NCI-H1436 treated with DMSO at 0.1 percent for 48 hours (cell line): ENCODE measurements around the gene STX4.
A peak's percentile ranks its signal among the peaks of the same experiment; 100 is the strongest.

ENCODE experiments used
- DNase-seq: peaks from one replicate; lab custom pipeline; 2025; lab: John Stamatoyannopoulos, UW

Gene STX4

DNA sequence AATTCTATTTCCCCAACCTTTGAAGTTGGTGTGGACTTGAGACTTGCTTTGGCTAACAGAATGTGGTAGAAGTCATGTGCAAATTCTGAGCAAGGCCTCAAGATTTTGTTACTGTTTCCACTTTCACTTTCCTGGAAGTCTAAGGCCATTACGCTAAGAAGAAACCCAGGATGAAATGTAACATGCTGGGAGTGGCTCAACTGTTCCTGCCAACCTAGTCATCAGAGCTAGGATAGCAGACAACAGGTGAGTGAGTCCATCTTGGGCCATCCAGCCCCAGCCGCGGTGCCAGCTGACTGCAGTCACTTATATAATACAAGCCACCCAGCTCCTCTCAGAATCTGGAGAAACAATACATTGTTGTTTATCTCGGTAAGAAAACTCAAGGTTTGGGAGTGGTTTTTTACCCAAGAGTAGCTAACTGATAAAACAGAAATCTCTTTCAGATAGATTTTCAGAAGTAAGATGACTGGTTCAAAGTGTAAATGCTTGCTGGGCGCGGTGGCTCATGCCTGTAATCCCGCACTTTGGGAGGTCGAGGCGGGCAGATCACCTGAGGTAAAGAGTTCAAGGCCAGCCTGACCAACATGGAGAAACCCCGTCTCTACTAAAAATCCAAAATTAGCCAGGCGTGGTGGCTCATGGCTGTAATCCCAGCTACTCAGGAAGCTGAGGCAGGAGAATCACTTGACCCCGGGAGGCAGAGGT, 10.7 kb upstream of the STX4 start:
- no peak for DNase-seq

DNA sequence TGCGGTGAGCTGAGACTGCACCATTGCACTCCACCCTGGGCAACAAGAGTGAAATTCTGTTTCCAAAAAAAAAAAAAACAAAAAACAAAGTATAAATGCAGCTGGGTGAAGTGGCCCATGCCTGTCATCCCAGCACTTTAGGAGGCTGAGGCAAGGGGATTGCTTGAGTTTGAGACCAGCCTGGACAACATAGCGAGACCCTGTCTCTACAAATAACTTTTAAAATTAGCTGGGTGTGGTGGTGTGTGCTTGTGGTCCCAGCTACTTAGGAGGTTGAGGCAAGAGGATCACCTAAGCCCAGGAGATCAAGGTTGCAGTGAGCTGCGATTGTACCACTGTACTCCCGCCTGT, 10.1 kb upstream of the STX4 start:
- no peak for DNase-seq

DNA sequence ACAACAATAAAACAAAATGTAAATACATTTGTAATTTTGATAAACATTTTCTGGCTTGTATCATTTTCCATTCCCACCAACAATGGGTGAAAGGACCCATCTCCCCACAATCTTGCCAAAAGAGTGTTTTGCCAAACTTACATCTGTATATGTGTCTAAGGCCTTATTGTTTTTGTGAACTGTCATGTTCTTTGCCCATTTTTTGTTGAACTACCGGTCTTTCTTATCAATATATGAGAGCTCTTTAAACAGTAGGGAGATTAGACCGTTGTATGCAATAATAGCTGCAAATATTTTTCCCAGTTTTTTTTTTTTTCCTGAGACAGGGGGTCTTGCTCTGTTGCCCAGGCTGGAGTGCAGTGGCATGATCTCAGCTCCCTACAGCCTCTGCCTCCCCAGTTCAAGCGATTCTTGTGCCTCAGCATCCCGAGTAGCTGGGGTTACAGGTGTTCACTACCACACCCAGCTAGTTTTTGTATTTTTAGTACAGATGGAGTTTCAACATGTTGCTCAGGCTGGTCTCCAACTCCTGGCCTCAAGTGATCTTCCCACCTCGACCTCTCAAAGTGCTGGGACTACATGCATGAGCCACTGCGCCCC, 9.6 kb upstream of the STX4 start:
- no peak for DNase-seq

DNA sequence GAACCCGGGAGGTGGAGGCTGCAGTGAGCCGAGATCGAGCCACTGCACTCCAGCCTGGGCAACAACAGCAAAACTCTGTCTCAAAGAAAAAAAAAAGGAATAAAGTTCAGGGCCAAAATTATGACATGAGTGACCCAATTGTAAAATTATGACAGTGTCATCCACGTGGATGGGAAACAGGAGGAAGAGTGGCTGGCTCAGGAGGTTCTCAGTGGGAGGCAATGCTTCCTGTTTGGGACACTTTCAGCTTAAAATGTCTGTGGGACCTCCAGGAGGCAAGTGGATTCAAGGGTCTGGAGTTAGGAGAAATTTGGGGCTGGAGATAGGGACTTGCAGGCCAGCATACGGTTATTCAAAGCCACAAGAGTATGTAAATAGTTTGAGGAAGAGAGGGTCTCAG, 8.0 kb upstream of the STX4 start:
- DNase-seq, result no peak

DNA sequence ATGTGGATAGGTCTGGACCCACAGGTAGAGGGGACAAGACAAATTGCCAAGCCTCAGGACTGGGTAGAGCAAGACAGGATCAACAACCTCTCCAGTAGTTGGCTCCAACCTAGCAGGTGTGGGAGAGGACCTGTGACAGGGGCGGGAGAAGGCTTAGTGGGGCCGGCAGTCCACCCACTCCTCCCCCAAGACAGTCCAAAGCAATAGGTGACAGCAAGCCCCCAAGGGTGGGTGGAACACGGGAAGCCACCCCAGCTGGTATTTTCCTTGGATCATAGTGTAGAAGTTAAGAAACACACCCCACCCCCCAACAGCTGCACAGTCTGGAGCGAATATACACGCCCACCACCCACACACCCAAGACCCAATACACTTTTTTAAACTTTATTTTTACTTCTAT, 4.1 kb upstream of the STX4 start:
- no peak for DNase-seq

DNA sequence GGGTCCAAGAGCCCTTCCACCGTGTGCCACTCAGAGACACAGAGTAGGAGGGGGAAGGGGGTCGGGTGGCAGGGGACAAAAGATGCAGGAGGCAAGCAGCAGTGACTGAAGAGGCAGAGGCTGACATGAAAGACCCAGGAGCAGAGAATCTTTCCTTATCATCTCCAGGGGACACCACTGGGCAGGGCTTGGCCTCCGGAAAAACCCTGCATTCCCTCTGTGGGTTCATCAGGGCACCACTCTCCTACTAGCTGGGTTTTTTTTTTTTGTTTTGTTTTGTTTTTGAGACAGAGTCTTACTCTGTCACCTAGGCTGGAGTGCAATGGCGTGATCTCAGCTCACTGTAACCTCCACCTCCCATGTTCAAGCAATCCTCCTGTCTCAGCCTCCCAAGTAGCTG, 2.1 kb upstream of the STX4 start:
- no peak for DNase-seq

DNA sequence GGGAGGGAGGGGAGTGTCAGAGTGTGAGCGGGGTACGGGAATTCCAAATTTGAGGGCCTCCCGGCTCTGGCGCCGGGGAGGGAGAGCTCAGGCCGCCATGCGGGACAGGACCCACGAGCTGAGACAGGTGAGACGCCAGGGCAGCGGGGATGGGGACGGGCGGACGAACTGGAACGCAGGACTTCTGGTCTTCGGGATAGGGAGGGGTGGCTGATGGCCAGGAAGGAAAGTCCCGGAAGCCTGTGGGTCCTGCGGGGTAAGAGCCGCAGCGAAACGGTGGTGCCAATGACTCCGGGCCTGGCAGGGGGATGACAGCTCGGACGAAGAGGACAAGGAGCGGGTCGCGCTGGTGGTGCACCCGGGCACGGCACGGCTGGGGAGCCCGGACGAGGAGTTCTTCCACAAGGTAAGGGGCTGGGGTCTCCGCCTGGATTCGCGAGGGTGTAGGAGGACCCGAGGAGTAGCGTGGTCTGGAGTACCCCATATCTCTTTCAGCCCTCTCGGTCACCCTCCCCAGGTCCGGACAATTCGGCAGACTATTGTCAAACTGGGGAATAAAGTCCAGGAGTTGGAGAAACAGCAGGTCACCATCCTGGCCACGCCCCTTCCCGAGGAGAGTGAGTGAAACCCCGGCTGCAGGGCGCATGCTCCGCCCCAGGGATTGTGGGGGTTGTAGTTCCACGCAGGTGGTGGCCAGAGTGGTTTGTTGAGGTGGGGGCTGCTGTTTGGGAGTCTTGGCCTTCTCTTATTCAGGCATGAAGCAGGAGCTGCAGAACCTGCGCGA, 543 bp downstream of the STX4 start:
- DNase-seq, result peak; percentile 10

DNA sequence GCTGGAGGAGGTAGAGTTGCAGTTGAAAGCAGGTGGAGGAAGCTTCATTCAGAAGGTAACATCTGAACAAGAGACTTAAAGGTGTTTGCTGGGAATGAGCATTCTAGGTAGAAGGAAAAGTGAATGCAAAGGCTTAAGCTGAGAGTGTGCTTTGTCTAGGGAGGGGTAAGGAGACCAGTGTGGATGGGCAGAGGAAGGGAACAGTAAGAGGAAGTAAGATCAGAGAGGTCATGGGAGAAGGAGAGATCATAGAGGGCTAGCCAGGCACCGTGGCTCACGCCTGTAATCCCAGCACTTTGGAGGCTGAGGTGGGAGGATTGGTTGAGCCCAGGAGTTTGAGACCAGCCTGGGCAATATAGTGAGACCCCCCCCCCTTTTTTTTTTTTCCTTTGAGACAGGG, 3.3 kb downstream of the STX4 start:
- no peak for DNase-seq

DNA sequence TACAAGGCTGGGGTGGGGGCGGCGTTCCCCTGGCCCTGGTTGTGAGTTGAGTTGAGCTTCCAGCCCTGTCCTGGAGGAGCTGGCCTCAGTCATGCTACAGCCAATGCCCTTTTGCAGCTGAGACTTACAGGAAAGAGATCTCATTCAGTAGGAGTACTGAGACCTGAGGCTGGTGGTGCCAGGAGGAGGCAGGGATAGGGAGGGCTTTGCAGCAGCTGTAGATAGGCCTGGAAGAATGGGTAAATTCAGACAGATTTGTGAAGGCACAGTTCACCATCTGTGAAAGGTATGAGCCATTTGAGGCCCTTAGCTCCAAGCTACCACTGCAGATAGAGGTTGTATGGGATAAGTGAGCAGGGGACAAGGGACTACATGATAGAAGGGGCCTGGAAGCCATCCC, 5.6 kb downstream of the STX4 start:
- no peak for DNase-seq

DNA sequence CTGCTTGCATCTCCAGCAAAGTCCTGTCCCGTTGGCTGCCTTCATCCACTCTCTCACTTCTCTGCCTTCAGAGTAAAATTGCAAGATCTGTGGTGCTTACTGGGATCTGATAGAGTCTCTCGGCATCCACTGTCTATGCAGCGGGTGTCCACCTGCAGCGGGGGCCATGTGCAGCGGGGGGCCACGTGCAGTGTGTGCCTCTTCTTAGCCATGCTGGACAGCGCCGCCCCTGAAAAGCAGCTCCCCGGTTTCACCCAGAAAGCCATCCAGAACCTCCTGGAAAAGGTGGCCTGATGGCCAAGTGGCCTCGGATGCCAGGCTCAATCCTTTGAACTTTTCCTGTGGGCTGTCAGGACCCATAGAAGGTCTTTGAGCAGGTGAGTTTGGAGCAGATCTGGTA, 9.5 kb downstream of the STX4 start:
- DNase-seq, result no peak

DNA sequence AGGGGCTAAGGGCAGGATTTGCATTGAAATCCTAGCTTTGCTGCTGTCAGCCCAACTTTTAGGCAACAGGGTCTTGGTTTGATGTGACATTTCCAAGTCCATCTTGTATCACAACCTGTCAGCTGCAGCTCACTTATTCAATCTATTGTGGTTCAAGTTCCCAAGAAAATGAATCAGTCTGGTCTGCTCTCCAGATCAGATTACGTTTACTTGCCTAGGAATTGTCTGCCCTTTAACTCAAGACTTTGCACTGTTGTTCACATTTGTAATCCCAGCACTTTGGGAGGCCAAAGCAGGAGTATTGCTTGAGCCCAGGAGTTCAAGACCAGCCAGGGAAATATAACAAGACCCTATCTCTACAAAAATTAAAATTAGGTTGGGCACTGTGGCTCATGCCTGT, 10.0 kb downstream of the STX4 start:
- DNase-seq, result no peak

DNA sequence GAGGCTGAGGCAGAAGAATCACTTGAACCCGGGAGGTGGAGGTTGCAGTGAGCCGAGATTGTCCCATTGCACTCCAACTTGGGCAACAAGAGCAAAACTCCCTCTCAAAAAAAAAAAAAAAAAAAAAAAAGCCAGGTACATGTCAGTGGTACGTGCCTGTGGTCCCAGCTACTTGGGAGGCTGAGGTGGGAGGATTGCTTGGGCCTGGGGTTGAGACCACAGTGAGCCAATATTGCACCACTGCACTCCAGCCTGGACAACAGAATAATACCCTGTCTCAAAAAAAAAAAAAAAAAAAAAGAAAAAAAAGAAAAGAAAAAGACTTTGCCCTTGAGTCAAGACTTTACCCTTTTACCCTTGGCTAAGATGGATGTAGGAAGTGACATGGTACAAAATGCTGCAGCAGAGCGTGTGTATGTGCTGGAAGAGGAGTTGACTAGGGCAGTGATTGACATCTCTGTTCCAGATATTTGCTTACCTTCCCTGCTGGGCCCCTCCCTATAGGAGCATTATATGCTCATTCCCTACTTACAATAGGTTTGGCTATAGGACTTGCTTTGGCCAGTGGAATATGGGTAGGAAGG, 10.6 kb downstream of the STX4 start:
- DNase-seq, result no peak

DNA sequence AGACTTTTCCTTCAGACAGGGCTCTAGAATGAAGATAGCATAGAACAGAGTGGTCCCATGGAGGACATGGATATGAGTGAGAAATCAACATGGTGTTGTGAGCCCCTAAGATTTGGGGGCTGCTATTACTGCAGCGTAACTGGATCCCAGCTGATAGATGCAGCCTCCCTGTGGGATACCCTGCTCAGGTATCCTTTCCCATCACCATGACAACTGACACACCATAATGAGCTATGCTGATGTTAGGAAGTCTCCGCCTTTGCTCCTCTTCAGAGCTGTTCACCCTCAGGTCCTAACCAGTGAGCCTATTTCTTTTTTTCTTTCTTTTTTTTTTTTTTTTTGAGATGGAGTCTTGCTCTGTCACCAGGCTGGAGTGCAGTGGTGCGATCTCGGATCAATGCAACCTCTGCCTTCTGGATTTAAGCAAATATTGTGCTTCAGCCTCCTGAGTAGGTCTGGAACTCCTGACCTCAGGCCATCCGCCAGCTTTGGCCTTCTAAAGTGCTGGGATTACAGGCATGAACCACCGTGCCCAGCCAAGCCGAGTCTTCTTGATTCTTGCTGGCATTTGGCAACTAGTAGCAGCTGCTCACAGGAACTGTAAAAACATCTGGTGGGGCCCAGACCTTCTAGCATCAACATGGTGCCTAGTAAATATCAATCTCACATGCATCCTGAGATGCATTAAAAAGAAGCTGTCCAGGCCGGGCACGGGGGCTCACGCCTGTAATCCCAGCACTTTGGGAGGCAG, 17.1 kb downstream of the STX4 start:
- no peak for DNase-seq

DNA sequence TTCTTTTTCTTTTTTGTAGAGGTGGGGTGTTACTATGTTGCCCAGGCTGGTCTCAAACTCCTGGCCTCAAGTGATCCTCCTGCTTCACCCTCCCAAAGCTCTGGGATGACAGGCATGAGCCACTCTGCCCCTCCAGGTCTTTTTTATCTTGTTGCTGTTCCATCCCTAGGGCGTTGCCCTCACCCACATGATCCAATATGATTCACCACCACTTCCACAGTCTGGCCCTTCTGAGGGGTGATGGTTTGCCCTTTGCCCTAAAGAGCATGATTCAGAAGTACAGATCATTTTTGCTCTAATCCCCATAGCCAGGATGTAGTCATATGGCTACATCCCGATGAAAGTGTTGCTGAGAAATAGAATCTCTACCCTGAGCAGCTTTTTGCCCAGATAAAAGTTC, 18.8 kb downstream of the STX4 start:
- no peak for DNase-seq

DNA sequence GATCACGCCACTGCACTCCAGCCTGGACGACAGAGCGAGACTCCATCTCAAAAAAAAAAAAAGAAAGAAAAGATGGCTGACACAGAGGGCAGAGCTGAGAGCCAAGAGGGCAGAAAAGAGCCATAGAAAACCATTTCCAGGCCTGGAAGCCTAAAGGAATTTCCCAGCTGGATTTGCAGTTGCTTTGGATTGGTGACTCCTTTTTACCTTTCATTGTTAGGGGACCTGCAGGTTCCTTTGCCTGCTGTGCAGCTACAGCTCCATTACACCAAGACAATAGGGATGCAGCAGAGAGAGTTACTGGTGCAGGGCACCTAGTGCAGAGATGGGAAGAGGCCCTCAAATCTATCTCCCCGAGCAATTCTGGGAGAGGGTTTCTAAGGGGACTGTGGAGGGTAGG, 22.3 kb downstream of the STX4 start:
- no peak for DNase-seq

DNA sequence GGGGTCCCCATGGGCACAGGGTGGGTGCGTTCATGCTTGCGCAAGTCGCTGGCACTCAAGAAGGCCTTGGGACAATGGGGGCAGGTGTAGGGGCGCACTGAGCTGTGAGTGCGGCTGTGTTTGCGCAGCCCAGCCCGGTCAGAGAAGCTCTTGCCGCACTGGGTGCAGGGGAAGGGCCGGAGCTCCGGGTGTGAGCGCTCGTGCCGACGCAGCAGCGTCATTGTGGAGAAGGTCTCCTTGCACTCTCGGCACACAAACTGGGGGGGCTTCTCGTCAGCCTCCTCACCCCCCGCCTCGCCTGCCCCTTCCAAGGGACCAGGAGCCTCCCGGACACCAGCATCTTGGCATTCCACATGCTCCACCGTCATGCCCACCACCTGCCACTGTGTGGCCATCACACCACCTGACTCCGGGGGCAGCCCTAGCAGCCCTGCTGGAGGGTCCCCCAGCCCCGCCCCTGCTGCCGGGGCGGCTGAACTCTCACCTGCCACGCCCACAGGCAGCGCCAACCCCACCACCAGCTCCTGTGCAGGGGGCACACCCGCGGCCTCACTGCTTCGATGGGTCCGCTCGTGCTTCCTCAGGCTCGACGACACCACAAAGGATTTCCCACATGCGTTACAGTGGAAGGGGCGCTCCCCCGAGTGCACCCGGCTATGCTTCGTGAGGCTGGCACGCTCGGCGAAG, 27.9 kb downstream of the STX4 start:
- DNase-seq, result no peak

DNA sequence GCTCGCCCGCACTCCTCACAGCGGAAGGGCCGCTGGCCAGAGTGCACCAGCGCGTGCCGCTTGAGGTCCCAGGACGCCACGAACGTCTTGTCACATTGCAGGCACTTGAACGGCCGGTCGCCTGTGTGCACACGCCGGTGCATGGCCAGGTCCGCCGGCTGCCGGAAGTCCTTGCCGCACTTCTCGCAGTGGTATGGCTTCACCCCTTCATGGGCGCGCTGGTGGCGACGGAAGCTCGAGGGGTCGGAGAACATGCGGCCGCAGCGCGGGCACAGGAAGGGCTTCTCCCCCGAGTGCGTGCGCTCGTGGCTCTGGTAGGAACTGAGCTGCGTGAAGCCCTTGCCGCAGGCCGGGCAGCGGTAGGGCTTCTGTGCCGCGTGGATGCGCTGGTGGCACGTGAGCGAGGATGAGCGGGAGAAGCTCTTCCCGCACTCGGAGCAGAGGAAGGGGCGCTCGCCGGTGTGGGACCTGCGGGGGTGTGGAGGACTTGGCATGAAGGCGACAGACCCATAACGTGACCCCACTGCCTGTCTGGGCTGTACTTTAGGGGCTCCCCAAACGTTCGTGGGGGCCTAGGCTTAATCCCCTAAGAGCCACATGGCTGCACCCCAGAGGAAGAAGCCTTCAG, 28.6 kb downstream of the STX4 start:
- no peak for DNase-seq

DNA sequence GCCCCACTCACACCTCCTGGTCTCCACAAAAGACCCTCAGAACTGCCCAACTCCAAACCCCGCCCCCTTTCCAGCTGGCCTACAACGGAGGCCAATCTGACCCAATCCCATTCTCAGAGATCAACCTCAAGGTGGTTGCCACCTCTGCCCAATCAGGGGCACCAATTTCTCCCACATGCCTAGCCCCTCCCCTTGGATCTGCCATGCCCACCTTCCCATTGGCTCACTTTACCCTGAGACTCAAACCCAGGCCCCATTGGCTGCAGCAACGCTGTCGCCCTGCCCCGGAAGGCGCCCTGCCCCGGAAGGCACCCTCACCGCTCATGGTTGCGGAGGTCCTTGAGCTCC, 30.1 kb downstream of the STX4 start:
- no peak for DNase-seq

DNA sequence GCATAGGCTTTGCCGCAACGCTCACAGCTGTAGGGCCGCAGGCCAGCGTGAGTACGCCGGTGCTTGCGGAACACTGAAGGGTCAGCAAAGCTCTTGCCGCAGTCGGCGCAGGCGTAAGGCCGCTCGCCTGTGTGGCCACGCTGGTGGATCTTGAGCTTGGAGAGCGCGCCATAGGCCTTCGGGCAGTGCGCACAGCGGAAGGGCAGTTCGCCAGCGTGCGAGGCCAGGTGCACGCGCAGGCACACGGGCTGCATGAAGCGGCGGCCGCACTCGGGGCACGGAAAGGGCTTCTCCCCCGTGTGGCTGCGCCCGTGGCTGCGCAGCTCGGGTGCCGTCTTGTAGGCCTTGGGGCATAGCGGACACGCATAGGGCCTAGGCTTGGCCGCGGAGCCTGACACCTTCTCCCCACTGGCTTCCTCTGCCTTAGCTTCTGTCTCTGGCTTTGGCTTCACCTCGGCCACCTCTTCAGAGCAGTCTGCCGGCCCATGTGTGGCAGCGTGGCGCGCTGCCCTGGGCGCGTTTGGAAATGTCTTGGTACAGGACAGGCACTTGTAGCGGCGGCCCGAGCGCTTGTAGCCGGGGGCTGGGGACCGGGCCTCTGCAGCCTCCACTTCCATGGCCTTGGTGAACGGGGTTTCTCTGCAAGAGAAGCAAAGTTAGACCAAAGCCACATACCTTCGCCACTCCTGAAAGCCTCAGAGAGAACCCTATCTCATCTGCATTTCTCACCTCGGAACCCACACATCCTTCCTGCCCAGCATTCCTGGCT, 30.7 kb downstream of the STX4 start:
- DNase-seq, result no peak

DNA sequence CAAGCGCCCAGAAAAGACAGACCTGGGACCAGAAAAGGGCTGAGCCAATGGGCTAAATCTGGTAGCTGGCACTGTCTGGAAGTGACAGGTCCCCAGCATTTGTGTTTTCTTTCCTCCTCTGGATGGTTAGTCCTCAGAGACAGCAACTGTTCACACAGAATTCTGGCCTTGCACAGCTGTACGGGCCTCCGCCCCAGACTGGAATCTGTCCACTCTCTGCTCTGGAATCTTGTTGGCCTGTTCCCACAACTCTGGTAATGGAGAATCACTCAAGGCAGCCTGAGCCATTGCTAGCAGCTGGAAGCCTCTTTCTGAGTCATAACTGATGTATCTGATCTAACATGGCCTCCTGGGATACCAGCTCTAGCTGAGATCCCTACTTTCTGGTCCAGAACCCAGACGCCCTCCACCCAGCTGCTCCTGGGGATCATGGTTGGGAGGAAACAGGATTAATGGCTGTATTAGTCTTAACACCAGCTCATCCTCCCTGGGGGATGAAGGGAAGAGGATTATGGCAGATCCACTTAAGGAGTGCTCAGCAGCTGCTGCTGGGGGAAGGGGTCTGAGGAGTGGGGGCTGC, 31.6 kb downstream of the STX4 start:
- DNase-seq, result no peak
